ENCODE data around the gene SH3BP4.

SH3BP4 gene

DNA sequence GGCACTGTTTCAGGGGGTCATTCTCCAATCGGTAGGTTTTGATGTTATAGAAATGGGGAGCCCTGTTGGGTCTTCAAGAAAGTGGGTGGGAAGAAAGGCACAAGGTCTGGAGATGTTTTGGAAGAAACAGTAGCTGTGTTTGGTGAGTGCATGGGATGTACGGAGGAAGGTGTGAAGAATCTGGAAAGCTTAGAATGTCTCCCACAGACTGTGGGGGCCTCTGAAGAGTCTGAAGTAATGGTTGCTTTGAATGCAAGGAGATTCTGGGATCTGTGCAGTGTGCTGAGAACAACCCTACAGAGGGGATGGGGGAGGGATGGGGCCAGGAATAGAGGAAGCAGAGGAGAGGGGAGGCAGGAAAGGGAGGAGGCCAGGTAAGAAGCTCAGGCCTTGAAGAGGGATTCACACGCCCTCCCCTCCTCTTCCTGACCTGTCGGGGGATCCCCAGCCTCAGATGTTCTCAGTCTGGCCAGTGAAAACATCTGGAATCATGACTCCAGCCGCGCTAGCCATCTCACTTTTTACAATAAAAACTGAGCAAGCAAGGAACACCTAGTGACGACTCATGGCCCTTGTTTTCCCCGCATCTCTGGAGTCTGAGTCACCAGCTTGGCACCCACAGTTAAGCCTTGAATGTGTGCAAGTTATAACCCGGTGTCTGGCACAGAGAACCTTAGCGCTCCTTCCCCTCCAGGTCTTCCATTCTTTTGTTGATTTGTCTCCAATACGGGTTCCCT is 74.2 kb downstream of the SH3BP4 start:
- TF ChIP-seq, protein P1, sequence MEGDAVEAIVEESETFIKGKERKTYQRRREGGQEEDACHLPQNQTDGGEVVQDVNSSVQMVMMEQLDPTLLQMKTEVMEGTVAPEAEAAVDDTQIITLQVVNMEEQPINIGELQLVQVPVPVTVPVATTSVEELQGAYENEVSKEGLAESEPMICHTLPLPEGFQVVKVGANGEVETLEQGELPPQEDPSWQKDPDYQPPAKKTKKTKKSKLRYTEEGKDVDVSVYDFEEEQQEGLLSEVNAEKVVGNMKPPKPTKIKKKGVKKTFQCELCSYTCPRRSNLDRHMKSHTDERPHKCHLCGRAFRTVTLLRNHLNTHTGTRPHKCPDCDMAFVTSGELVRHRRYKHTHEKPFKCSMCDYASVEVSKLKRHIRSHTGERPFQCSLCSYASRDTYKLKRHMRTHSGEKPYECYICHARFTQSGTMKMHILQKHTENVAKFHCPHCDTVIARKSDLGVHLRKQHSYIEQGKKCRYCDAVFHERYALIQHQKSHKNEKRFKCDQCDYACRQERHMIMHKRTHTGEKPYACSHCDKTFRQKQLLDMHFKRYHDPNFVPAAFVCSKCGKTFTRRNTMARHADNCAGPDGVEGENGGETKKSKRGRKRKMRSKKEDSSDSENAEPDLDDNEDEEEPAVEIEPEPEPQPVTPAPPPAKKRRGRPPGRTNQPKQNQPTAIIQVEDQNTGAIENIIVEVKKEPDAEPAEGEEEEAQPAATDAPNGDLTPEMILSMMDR (IDR thresholded peaks at IDR 0.05; ENCODE audit: low read depth, low read length, poor library complexity, severe bottlenecking) = no peak
- TF ChIP-seq EZH2phosphoT487 (IDR thresholded peaks at IDR 0.05; ENCODE audit: borderline replicate concordance, low read length) = no peak
- Histone ChIP-seq H3K4me3 (ENCODE audit: low read length) (no peak overlapping the region), H4K20me1 (ENCODE audit: control insufficient read depth, insufficient read depth, low read depth, low read length) (no peaks in the 10 kb centered on the region), H3K9me2 (replicated peaks; ENCODE audit: control insufficient read depth, low read length) (no peaks in the 10 kb centered on the region), H3F3A (ENCODE audit: control insufficient read depth, insufficient read depth) (no peaks in the 10 kb centered on the region), H3K4me1 (ENCODE audit: control insufficient read depth, low read length) (no peaks in the 10 kb centered on the region), H3K9me3 (ENCODE audit: control insufficient read depth, insufficient read depth, low read length) (no peaks in the 10 kb centered on the region), H3K27me3 (ENCODE audit: control insufficient read depth, low read length) (no peaks in the 10 kb centered on the region), H3K36me3 (ENCODE audit: control insufficient read depth, low read length) (no peaks in the 10 kb centered on the region), H3K79me2 (ENCODE audit: control insufficient read depth, low read length) (no peaks in the 10 kb centered on the region), H3K27ac (ENCODE audit: low read depth, low read length) (no peak overlapping the region), H3K4me2 (ENCODE audit: low read length) (no peak overlapping the region)

GRCh38 chr2:235026649-235027557 is 75.1 kb downstream of the SH3BP4 start:
- H3K27me3 ChIP-seq (ENCODE audit: control insufficient read depth, low read length) = no peaks in the 10 kb centered on the region
- TF ChIP-seq EZH2phosphoT487 (IDR thresholded peaks at IDR 0.05; ENCODE audit: borderline replicate concordance, low read length) = no peak
- TF ChIP-seq, protein P1 (IDR thresholded peaks at IDR 0.05; ENCODE audit: low read depth, low read length, poor library complexity, severe bottlenecking) = no peak
- no peak overlapping the region for H3K27ac ChIP-seq (ENCODE audit: low read depth, low read length)
- H3K4me1 ChIP-seq (ENCODE audit: control insufficient read depth, low read length) = no peaks in the 10 kb centered on the region
- H3F3A ChIP-seq (ENCODE audit: control insufficient read depth, insufficient read depth) = no peaks in the 10 kb centered on the region
- H4K20me1 ChIP-seq (ENCODE audit: control insufficient read depth, insufficient read depth, low read depth, low read length) = no peaks in the 10 kb centered on the region
- no peaks in the 10 kb centered on the region for H3K9me2 ChIP-seq (replicated peaks; ENCODE audit: control insufficient read depth, low read length)
- H3K4me2 ChIP-seq (ENCODE audit: low read length) = no peak overlapping the region
- H3K36me3 ChIP-seq (ENCODE audit: control insufficient read depth, low read length) = no peaks in the 10 kb centered on the region
- no peaks in the 10 kb centered on the region for H3K79me2 ChIP-seq (ENCODE audit: control insufficient read depth, low read length)
- no peak overlapping the region for H3K4me3 ChIP-seq (ENCODE audit: low read length)
- H3K9me3 ChIP-seq (ENCODE audit: control insufficient read depth, insufficient read depth, low read length) = no peaks in the 10 kb centered on the region

DNA sequence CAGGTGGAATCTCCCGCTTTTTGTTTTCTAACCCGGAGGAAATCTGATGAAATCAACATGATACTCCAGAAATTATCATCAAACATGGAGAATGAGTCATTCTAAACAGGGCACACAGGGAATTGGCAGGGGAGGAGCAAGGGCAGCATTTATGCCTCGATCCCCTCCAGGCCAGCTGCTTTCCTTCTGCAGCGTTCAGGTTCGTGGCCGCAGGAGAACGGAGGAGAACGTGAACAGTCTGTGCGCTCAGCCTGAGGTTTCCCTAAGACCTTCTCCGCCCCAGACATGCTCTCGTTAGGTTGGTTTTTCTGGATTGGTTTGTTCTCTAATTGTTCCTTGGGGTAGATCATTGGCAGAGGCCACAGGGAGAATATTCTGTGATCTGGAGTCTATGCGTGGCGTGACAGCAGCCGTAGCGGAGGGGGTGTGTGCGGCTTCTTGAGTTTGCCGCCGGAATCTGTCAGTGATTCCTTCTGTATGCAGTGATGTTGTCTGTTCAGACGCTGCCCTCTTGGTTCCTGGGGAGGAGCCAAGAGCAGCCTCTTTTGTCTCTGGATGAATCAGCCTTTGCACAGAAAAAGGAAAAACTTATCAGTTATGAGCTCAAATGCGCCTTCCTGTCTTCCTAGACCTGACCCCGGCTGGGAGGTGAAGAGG is 75.9 kb downstream of the SH3BP4 start:
- H3K9me2 ChIP-seq (replicated peaks; ENCODE audit: control insufficient read depth, low read length) = no peaks in the 10 kb centered on the region
- no peaks in the 10 kb centered on the region for H3K36me3 ChIP-seq (ENCODE audit: control insufficient read depth, low read length)

More for the DNA sequence above, 75.9 kb downstream of the SH3BP4 start:
- no peak overlapping the region for H3K4me2 ChIP-seq (ENCODE audit: low read length)
- H3K9me3 ChIP-seq (ENCODE audit: control insufficient read depth, insufficient read depth, low read length) = no peaks in the 10 kb centered on the region
- no peaks in the 10 kb centered on the region for H3K79me2 ChIP-seq (ENCODE audit: control insufficient read depth, low read length)
- no peaks in the 10 kb centered on the region for H3K27me3 ChIP-seq (ENCODE audit: control insufficient read depth, low read length)
- H3F3A ChIP-seq (ENCODE audit: control insufficient read depth, insufficient read depth) = no peaks in the 10 kb centered on the region
- TF ChIP-seq, protein P1 (IDR thresholded peaks at IDR 0.05; ENCODE audit: low read depth, low read length, poor library complexity, severe bottlenecking) = no peak
- no peak for TF ChIP-seq EZH2phosphoT487 (IDR thresholded peaks at IDR 0.05; ENCODE audit: borderline replicate concordance, low read length)
- H3K4me3 ChIP-seq (ENCODE audit: low read length) = no peak overlapping the region
- H4K20me1 ChIP-seq (ENCODE audit: control insufficient read depth, insufficient read depth, low read depth, low read length) = no peaks in the 10 kb centered on the region
- H3K4me1 ChIP-seq (ENCODE audit: control insufficient read depth, low read length) = no peaks in the 10 kb centered on the region
- no peak overlapping the region for H3K27ac ChIP-seq (ENCODE audit: low read depth, low read length)
